ENCODE data around the gene PIMREG.
A peak's percentile ranks its signal among the peaks of the same experiment; 100 is the strongest.

Gene PIMREG

DNA sequence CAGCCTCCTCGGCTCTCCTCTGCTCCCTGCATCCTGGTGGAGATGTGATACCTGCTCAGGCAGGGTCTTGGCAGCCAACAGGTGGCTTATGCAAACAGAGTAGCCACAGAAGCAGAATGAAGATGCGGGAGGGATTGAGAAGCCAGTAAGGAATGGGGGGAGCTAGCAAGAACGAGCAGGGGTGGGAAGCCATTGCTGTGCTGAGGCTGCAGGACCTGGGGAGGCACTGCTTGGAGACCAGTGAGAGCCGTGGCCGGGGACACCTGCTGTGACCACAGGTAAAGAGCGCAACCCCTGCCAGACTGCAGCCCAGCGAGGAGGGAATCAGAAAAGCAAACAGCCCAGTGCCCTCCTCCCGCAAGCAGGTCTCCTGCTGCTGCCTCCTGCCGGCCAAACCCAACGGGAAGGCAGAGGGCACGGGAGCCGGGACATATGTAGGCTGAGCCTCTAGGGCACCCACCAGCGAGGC is 24.0 kb upstream of the PIMREG start:
- TF ChIP-seq, protein P1, sequence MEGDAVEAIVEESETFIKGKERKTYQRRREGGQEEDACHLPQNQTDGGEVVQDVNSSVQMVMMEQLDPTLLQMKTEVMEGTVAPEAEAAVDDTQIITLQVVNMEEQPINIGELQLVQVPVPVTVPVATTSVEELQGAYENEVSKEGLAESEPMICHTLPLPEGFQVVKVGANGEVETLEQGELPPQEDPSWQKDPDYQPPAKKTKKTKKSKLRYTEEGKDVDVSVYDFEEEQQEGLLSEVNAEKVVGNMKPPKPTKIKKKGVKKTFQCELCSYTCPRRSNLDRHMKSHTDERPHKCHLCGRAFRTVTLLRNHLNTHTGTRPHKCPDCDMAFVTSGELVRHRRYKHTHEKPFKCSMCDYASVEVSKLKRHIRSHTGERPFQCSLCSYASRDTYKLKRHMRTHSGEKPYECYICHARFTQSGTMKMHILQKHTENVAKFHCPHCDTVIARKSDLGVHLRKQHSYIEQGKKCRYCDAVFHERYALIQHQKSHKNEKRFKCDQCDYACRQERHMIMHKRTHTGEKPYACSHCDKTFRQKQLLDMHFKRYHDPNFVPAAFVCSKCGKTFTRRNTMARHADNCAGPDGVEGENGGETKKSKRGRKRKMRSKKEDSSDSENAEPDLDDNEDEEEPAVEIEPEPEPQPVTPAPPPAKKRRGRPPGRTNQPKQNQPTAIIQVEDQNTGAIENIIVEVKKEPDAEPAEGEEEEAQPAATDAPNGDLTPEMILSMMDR (conservative IDR thresholded peaks at IDR 0.05; ENCODE audit: low read length), result peak; percentile 34
- DNase-seq (ENCODE audit: low read depth), result no peak
- no peak overlapping the region for H3K4me3 ChIP-seq (ENCODE audit: low read length)

DNA sequence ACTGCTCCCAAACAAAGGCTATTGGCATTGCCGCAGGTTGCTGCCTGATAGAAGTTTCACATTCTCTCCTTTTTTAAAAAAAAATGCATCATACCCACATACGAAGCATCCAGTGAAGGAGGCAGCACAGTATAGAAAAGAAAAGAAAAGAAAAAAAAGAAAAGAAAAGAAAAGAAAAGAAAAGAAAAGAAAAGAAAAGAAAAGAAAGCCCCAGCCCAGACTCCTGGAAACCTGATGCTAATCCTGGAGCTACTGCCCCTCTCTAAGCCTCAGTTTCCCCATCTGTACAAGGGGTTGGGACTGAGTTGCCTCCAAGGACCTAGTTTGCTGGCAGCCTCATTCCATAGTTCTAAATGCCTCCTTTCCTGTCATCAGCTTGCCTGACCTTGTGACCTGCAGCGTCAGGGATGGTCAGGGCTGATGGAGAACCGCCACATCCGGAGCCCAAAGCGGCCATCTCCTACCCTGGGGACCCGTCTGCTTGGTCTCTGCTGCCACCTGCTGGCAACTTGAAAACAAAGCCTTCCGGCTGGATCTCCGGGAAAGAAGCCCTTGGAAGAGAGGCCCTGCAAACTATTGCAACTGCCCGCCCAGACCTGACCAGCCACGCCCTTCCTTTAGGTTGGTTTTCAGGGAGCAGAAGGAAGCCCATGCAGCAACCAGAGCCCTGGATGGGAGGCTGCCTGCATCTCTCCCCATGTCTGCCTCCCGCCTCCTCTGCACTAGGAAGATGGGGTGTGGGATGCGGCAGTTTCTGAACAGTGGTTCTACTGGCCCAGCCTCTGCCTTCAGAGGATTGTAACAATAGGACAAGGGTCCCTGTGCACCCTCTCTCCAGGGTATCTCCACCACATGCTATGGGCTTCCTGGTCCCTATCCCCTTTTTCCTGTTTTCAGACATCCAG is 22.3 kb upstream of the PIMREG start:
- TF ChIP-seq, protein P1 (conservative IDR thresholded peaks at IDR 0.05; ENCODE audit: low read length), result peak; percentile 85
- H3K4me3 ChIP-seq (ENCODE audit: low read length), result no peak overlapping the region
- DNase-seq (ENCODE audit: low read depth), result peak; percentile 68

DNA sequence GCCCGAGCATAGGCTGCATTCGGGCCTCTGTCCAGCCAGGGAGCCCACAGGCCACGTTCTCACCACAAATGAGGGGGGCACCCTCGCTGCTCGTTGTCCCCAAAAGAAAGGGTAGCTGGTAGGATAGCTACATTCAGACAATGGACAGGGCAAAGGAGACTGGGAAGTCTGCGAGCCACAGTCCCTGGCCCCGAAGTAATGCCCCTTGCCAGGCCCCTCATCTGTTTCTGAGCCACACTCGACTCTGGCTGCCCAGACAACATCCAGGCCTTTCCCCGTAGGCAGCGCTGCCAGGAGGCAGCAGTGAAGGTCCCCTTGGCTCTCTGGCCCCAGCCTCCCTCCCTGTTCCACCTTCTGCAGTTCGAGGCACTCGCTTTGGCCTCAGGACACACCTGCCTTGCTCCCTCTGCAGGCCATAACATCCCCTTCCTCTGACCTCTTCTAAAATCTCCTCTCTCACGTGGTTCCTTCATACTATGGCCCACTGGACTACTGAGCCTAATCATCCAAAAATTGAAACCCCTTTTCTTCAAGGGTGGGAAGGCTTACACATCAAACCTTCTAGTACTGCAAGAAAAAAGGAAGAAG is 21.5 kb upstream of the PIMREG start:
- TF ChIP-seq, protein P1 (conservative IDR thresholded peaks at IDR 0.05; ENCODE audit: low read length), result no peak
- no peak for DNase-seq (ENCODE audit: low read depth)
- H3K4me3 ChIP-seq (ENCODE audit: low read length), result no peak overlapping the region

DNA sequence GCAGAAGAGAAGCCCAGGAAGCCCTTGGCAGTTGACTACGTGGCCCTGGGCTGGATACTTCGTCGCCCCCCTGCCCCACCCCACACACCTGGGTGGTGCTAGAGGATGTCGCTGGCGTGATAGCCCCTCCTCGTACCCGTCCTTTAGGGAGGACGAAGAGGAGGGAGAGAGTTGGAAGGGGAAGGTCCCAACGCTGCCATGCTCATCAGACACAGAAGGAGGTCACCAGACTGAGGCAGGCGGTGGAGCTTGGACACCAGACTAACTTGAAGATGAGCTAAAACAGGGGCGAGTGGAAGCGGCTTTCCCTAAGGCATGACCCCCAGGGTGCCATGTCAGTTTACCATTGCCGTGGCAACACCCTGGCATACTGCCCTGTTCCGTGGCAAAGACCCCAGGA is 20.3 kb upstream of the PIMREG start:
- DNase-seq (ENCODE audit: low read depth), result no peak
- H3K4me3 ChIP-seq (ENCODE audit: low read length), result no peak overlapping the region
- TF ChIP-seq, protein P1 (conservative IDR thresholded peaks at IDR 0.05; ENCODE audit: low read length), result no peak

DNA sequence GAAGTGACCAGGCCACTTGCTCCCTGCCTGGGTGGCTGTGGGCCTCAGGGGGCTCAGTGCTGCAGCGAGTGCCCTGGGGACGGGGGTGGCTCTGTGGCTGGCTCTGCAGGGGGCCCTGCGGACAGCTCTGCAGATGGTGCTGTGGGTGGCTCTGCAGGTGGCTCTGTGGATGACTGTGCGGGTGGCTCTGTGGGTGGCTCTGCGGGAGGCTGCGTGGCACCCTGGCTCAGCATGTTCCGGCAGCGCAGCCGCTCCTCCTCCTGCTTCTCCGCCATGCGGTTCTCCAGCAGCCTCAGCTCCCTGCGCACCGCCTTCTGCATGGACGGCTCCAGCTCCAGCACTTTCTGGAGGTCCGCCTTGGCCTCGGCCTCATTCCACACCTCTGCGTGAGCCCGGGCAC is 18.8 kb upstream of the PIMREG start:
- H3K4me3 ChIP-seq (ENCODE audit: low read length), result no peak overlapping the region
- no peak for DNase-seq (ENCODE audit: low read depth)
- TF ChIP-seq, protein P1 (conservative IDR thresholded peaks at IDR 0.05; ENCODE audit: low read length), result no peak

DNA sequence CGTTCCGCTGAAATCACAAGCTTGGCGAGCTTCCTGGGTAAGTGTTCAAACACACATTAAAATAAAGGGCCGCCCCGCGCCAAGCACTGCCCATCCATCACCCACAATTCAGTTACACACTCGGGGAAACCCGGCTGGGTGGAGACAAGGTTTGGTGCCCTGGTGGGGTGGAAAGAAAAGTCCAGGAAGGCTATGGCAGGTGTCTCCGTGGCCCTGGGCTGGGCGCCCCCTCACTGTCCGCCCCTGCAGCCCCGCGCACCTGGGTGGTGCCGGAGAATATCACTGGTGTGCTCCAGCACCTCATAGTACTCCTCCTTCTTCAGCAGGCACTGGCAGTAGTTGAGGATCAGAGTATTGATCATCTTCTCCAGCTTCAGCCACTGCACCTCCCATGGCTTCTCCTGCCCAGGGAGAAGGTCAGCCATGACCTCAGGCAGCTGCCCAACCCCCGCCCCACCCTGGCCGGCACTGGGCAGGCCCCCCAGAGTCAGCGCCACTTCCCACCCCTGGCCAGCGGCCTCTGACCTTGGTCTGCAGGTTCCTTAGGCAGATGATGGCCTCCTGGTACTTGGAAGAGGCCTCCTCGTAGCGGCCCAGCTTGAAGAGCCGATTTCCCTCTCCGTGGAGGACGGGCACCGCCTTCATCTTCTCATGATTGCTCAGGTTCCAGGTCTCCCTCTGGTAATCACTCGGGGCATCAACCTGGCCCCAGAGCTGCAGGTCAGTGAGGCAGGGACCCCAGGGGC is 17.7 kb upstream of the PIMREG start:
- H3K4me3 ChIP-seq (ENCODE audit: low read length), result no peak overlapping the region
- TF ChIP-seq, protein P1 (conservative IDR thresholded peaks at IDR 0.05; ENCODE audit: low read length), result no peak
- DNase-seq (ENCODE audit: low read depth), result no peak
